Type B pancreatic cell (in vitro differentiated cells): Measurements from ENCODE around the gene SDE2. TPM values are rescaled to one million over a fixed set of nuclear protein-coding genes. Genes with fewer than 3 reads are reported as not detected.
"Not testable (repeated sequence)": the region's sequence is repeated elsewhere in the genome, so short reads cannot be mapped to it uniquely, and the experiment has no call there.

Experiments used
- DNase-seq: peaks from one replicate; pipeline ENCODE4 v3.0.0; 2021; ENCODE audit warnings: mixed read lengths; ENCODE audit not compliant: unreplicated experiment; ENCODE audit errors: extremely low spot score
- H3K27ac Mint-ChIP-seq: 2 replicates; pipeline ENCODE4 v1.8.0; 2021; ENCODE audit warnings: mild to moderate bottlenecking, mixed read lengths
- H3K27me3 Mint-ChIP-seq: 2 replicates; pipeline ENCODE4 v1.8.0; 2021; ENCODE audit warnings: mixed read lengths
- H3K36me3 Mint-ChIP-seq: 2 replicates; pipeline ENCODE4 v1.8.0; 2021; ENCODE audit warnings: mixed read lengths
- H3K4me1 Mint-ChIP-seq: one replicate; pipeline ENCODE4 v1.8.0; 2021; ENCODE audit warnings: mixed read lengths; ENCODE audit not compliant: unreplicated experiment
- H3K4me3 Mint-ChIP-seq: 2 replicates; pipeline ENCODE4 v1.8.0; 2021; ENCODE audit warnings: mild to moderate bottlenecking, mixed read lengths
- H3K9me3 Mint-ChIP-seq: 2 replicates; pipeline ENCODE4 v1.8.0; 2021; ENCODE audit warnings: mixed read lengths
- total RNA-seq: library from RNA; stranded (reverse); gene quantifications from 2 replicates; pipeline ENCODE4 v1.2.1, GENCODE V29; 2021; ENCODE audit warnings: low replicate concordance
- TF ChIP-seq, protein P1 (sequence below): fragments of 200-600 bp; sonication (generic); conservative IDR thresholded peaks from 2 replicates; pipeline ENCODE4 v1.5.0; 2021; ENCODE audit warnings: antibody characterized with exemption, mild to moderate bottlenecking

SDE2 gene
- total RNA-seq, 1 donor from 2014 or later: 15.1 TPM

DNA sequence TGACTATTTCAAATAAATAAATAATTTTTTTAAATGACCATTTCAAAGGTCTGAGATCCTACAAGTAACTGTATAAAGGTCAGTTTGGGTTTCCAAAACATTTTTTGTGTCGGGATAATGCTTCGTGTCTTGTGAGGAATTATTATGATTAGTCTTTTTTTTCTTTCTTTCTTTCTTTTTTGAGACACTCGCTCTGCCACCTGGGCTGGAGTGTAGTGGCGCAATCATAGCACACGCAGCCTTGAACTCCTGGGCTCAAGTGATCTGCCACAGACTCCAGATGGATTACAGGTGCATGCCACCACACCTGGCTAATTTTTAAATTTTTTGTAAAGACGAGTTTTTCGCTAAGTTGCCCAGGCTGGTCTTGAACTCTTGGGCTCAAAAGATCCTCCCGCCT lies 1.9 kb upstream of the SDE2 start:
- Mint-ChIP-seq H3K27ac (no peak overlapping the region), H3K9me3 (no peaks in the 10 kb centered on the region), H3K27me3 (no peaks in the 10 kb centered on the region), H3K4me3 (no peak overlapping the region), H3K36me3 (peaks cover 3% of the 10 kb centered on the region), H3K4me1 (peaks cover 29% of the 10 kb centered on the region)
- TF ChIP-seq, protein P1, sequence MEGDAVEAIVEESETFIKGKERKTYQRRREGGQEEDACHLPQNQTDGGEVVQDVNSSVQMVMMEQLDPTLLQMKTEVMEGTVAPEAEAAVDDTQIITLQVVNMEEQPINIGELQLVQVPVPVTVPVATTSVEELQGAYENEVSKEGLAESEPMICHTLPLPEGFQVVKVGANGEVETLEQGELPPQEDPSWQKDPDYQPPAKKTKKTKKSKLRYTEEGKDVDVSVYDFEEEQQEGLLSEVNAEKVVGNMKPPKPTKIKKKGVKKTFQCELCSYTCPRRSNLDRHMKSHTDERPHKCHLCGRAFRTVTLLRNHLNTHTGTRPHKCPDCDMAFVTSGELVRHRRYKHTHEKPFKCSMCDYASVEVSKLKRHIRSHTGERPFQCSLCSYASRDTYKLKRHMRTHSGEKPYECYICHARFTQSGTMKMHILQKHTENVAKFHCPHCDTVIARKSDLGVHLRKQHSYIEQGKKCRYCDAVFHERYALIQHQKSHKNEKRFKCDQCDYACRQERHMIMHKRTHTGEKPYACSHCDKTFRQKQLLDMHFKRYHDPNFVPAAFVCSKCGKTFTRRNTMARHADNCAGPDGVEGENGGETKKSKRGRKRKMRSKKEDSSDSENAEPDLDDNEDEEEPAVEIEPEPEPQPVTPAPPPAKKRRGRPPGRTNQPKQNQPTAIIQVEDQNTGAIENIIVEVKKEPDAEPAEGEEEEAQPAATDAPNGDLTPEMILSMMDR: no peak
- no peak for DNase-seq

DNA sequence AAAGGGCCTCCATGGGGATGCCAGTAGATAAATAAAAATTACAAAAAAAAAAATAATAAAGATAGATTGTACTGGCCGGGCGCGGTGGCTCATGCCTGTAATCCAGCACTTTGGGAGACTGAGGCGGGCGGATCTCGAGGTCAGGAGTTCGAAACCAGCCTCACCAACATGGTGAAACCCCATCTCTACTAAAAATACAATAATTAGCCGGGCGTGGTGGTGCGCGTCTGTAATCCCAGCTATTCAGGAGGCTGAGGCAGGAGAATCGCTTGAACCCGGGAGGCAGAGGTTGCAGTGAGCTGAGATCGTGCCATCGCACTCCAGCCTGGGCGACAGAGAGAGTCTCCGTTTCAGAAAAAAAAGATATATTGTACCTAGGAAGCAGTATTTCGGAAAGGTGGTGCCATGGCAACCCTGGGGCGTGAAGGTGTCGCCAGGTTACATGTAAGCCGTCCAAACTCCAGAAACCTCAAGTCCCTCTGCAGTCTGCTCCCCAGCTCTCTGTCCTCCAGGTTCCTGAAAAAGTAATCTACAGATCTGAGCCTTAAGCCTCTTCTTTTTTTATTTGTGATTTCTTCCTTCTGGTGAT lies 1.4 kb upstream of the SDE2 start:
- peak overlapping the region; percentile 99 for H3K27ac Mint-ChIP-seq
- H3K4me1 Mint-ChIP-seq: peaks cover 34% of the 10 kb centered on the region
- not testable (repeated sequence) for H3K27me3 Mint-ChIP-seq, DNase-seq, H3K9me3 Mint-ChIP-seq, H3K36me3 Mint-ChIP-seq
- H3K4me3 Mint-ChIP-seq: peak overlapping the region; percentile 100

DNA sequence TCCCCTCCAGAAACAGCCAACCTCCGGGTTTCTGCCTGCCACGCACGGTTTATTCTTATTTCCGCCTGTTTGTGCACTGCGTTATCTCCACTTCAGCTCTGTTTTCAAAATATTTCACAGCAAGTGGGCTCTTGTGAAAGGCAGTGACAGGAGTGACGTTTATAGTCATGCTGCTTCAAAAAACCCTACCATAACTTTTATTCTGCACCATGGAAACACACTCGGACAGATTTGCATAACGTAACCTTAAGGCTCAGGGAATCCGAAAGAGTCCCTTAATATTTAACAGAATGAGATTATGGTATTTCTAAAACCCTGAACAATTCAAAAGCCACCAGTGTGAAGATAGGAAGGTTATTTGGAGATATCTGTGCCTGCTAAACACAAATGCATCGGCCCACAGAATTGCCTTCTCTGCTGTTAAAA lies 782 bp upstream of the SDE2 start:
- H3K4me3 Mint-ChIP-seq: peak overlapping the region; percentile 100
- no peak for DNase-seq
- H3K27me3 Mint-ChIP-seq: no peaks in the 10 kb centered on the region
- TF ChIP-seq, protein P1: no peak
- peaks cover 36% of the 10 kb centered on the region for H3K4me1 Mint-ChIP-seq
- peaks cover 3% of the 10 kb centered on the region for H3K36me3 Mint-ChIP-seq
- peak overlapping the region; percentile 99 for H3K27ac Mint-ChIP-seq
- H3K9me3 Mint-ChIP-seq: no peaks in the 10 kb centered on the region

DNA sequence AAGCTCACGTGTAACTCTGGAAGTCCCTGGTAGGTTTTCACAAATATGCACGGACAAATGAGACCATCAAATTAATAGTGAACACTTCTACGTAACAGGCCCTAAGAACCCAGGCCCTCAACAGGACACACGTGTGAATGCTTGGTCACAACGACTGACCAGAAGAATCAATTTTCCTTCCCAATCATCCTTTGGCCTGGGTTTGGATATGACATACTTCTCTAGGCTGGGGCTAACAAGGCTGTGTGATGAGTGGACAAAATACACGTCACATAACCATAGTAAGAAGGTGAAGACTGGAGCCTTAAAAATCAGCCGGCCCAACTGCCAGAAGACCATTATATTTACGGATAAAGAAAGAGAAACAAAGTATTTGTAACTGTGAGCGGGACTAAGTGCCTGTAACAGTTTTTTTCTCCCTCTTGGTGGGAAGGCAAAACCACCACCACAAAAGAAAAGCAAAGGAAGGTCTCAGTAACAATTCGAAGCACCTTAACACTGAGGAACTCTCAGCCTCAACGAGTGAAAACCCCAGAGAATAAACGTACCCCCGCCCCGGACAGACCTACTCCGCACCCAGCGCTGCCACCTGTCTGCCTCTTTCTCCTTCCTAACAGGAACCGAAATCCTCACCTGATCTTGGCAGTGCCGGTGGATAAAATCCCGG lies 450 bp downstream of the SDE2 start:
- Mint-ChIP-seq H3K4me3 (peak overlapping the region; percentile 100), H3K4me1 (peaks cover 36% of the 10 kb centered on the region), H3K27me3 (no peaks in the 10 kb centered on the region), H3K36me3 (peaks cover 3% of the 10 kb centered on the region), H3K27ac (peak overlapping the region; percentile 99), H3K9me3 (no peaks in the 10 kb centered on the region)
- no peak for DNase-seq
- TF ChIP-seq, protein P1: no peak

DNA sequence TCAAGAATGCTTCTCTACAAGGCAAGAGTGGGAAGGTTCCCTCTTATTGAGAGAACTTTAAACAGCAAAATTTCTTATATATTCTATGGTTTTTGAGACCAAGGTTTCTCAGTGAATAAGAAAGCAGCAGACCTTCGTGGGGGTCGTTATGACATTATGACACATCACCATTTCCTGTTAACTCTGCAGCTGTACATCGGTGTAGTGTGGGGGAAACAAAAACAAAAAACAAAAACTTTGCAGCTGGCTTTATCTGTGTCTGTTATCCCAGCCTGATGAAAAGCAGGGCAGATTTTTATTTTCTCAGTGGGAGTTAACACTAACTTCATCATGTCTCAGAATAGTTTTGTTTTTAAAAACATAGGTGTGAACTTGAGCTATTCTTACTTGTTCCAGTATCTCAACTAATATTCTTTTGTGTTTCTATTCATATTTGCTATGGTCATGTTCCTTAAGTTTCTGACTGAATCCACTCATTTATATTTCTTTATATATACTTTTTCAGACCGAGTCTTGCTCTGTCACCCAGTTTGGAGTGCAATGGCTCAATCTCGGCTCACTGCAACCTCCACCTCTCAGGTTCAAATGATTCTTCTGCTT lies 2.1 kb downstream of the SDE2 start:
- Mint-ChIP-seq H3K27me3 (no peaks in the 10 kb centered on the region), H3K4me1 (peaks cover 27% of the 10 kb centered on the region), H3K4me3 (peak overlapping the region; percentile 67), H3K36me3 (peaks cover 6% of the 10 kb centered on the region), H3K27ac (peak overlapping the region; percentile 33), H3K9me3 (no peaks in the 10 kb centered on the region)
- DNase-seq: no peak
- TF ChIP-seq, protein P1: no peak
